Measurements from ENCODE around the gene IL1F10. TPM values are rescaled to one million over a fixed set of nuclear protein-coding genes. Genes with fewer than 3 reads are reported as not detected.
"Not testable (repeated sequence)": the region's sequence is repeated elsewhere in the genome, so short reads cannot be mapped to it uniquely, and the experiment has no call there.

The IL1F10 gene
- total RNA-seq, 1 donor from 2014 or later = not detected

DNA sequence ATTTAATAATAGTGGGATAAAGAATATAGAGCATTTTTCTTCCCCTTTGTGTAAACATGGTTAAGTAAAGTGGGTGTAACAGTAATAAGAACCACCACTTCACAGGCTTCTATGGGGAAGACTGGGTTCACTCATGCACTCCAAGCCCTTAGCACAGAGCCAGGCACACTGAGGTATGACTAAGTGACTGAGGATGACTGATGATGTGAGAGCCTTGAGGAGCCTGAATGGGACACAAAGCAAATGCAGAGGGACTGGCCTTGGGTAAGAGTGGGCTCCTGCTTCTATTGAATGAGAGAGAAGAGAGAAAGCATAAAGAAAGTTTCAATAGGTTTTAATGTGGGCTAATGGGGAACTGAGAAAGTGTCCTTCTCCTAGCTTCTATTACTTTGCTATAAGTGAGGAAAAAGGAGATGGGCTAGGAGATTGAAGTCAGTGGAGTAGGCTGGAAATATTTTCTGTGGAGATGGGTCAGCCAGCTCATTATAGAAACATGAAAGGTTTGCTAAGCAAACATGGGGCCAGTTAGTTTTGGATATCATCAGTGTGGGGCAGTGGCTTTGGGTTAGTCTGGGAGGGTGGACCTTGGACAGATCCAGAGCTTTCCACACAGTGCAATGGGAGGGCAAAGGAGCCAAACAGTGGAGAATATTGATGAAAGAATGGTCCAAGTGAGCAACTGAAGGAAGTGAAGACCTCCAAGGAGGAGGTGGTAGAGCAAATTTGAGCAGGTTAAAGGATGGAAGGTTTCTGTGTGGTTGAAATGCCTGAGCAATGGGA lies 20.6 kb downstream of the IL1F10 start:
- DNase-seq (ENCODE audit: extremely low spot score, unreplicated experiment) = no peak
- no peaks in the 10 kb centered on the region for H3K36me3 Mint-ChIP-seq
- H3K9me3 Mint-ChIP-seq = no peaks in the 10 kb centered on the region
- H3K27me3 Mint-ChIP-seq = peaks cover 9% of the 10 kb centered on the region
- H3K4me1 Mint-ChIP-seq (ENCODE audit: unreplicated experiment) = no peaks in the 10 kb centered on the region
- no peak for TF ChIP-seq CTCF (conservative IDR thresholded peaks at IDR 0.05)
- no peak overlapping the region for H3K4me3 Mint-ChIP-seq
- H3K27ac Mint-ChIP-seq = no peak overlapping the region

- H3K27ac Mint-ChIP-seq = no peak overlapping the region
- no peaks in the 10 kb centered on the region for H3K4me1 Mint-ChIP-seq (ENCODE audit: unreplicated experiment)
- peaks cover 4% of the 10 kb centered on the region for H3K27me3 Mint-ChIP-seq
- no peak for TF ChIP-seq CTCF (conservative IDR thresholded peaks at IDR 0.05)
- H3K36me3 Mint-ChIP-seq = no peaks in the 10 kb centered on the region
- H3K9me3 Mint-ChIP-seq = no peaks in the 10 kb centered on the region
- H3K4me3 Mint-ChIP-seq = no peak overlapping the region
- no peak for DNase-seq (ENCODE audit: extremely low spot score, unreplicated experiment)
These were observed 22.1 kb downstream of the IL1F10 start for GRCh38 chr2:113089916-113090315.

DNA sequence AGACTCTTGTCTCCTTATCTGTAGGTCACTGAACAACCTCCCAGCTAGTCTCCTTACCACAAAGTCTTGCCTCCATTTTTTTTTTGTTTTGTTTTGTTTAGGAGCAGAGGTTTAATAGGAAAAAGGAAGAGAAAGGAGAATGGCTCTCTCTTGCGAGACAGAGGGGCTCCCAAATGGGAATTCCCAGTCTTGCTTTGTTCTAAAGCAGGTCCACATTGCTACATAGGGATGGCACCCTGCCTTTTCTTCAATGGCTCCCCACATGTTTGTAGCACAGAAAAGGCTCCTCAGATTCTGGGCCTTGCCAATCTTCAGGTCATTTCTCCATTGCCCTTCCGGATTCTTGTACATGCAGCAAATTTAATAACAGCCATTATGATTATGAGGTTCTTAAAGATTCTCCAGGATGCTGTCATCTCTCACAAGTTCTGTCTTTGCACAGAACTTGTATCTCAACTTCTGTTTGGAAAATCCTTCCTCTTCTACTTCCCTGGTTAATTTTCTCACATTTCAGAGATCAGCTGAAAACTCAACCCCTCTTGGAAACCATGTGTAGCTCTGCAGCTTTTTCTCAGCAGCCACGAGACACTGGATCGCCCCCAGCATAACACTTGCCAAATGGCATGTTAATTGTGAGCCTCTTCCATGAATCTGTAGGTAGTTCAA lies 23.6 kb downstream of the IL1F10 start:
- DNase-seq (ENCODE audit: extremely low spot score, unreplicated experiment) = no peak
- H3K4me3 Mint-ChIP-seq = no peak overlapping the region
- H3K4me1 Mint-ChIP-seq (ENCODE audit: unreplicated experiment) = no peaks in the 10 kb centered on the region
- no peak overlapping the region for H3K27ac Mint-ChIP-seq
- H3K36me3 Mint-ChIP-seq = no peaks in the 10 kb centered on the region
- H3K27me3 Mint-ChIP-seq = peaks cover 7% of the 10 kb centered on the region
- TF ChIP-seq CTCF (conservative IDR thresholded peaks at IDR 0.05) = no peak
- H3K9me3 Mint-ChIP-seq = no peaks in the 10 kb centered on the region

- H3K9me3 Mint-ChIP-seq = no peaks in the 10 kb centered on the region
- no peaks in the 10 kb centered on the region for H3K36me3 Mint-ChIP-seq
- no peak for TF ChIP-seq CTCF (conservative IDR thresholded peaks at IDR 0.05)
- no peaks in the 10 kb centered on the region for H3K4me1 Mint-ChIP-seq (ENCODE audit: unreplicated experiment)
- no peak for DNase-seq (ENCODE audit: extremely low spot score, unreplicated experiment)
- H3K27ac Mint-ChIP-seq = no peak overlapping the region
- peaks cover 7% of the 10 kb centered on the region for H3K27me3 Mint-ChIP-seq
- no peak overlapping the region for H3K4me3 Mint-ChIP-seq
These were observed 25.3 kb downstream of the IL1F10 start for GRCh38 chr2:113092864-113093612.

- Mint-ChIP-seq H3K27ac (no peak overlapping the region), H3K27me3 (peaks cover 7% of the 10 kb centered on the region), H3K36me3 (no peaks in the 10 kb centered on the region)
These were observed 25.8 kb downstream of the IL1F10 start for GRCh38 chr2:113093613-113093977.

DNA sequence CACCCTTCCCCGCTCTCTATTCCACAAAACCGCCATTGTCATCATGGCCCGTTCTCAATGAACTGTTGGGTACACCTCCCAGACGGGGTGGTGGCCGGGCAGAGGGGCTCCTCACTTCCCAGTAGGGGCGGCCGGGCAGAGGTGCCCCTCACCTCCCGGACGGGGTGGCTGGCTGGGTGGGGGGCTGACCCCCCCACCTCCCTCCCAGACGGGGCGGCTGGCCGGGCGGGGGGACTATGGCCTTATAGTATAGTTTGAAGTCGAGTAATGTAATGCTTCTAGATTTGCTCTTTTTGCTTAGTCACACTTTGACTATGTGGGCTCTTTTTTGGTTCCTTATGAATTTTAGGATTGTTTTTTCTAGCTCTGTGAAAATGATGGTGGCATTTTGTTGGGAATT lies 28.5 kb downstream of the IL1F10 start:
- DNase-seq (ENCODE audit: extremely low spot score, unreplicated experiment); H3K9me3 Mint-ChIP-seq; H3K4me1 Mint-ChIP-seq (ENCODE audit: unreplicated experiment); H3K4me3 Mint-ChIP-seq; H3K27ac Mint-ChIP-seq; H3K27me3 Mint-ChIP-seq; H3K36me3 Mint-ChIP-seq: not testable (repeated sequence)

More at GRCh38 chr2:113093613-113093977, 25.8 kb downstream of the IL1F10 start:
- Mint-ChIP-seq H3K4me1 (ENCODE audit: unreplicated experiment) (no peaks in the 10 kb centered on the region), H3K4me3 (no peak overlapping the region), H3K9me3 (no peaks in the 10 kb centered on the region)
- no peak for TF ChIP-seq CTCF (conservative IDR thresholded peaks at IDR 0.05)
- no peak for DNase-seq (ENCODE audit: extremely low spot score, unreplicated experiment)

DNA sequence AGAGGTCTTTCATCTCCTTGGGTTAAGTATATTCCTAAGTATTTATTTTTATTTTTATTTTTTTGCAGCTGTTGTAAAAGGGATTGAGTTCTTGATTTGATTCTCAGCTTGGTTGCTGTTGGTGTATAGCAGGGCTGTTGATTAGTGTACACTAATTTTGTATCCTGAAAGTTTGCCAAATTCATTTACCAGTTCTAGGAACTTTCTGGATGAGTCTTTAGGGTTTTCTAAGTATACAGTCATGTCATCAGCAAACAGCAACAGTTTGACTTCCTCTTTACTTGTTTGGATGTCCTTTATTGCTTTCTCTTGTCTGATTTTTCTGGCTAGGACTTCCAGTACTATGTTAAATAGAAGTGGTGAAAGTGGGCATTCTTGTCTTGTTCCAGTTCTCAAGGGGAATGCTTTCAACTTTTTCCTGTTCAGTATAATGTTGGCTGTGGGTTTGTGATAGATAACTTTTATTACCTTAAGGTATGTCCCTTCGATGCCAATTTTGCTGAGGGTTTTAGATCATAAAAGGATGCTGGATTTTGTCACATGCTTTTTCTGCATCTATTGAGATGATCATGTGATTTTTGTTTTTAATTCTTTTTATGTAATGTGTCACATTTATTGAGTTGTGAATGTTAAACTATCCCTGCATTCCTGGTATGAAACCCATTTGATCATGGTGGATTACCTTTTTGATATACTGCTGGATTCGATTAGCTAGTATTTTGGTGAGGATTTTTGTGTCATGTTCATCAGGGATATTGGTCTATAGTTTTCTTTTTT lies 29.3 kb downstream of the IL1F10 start:
- not testable (repeated sequence) for H3K4me3 Mint-ChIP-seq; H3K27ac Mint-ChIP-seq; H3K27me3 Mint-ChIP-seq; H3K9me3 Mint-ChIP-seq; H3K4me1 Mint-ChIP-seq (ENCODE audit: unreplicated experiment); DNase-seq (ENCODE audit: extremely low spot score, unreplicated experiment); H3K36me3 Mint-ChIP-seq
